Fibroblast of skin of abdomen (primary cell): ENCODE data around the gene C2orf81.
"Not testable (repeated sequence)": the region's sequence is repeated elsewhere in the genome, so short reads cannot be mapped to it uniquely, and the experiment has no call there.

ENCODE experiments used
- DNase-seq: peaks from one replicate; pipeline ENCODE4 v3.0.0-alpha.2; 2013

C2orf81 gene

GRCh38 chr2:74423231-74424095 is 2.0 kb upstream of the C2orf81 start:
- DNase-seq = no peak

GRCh38 chr2:74420443-74421103 is 846 bp downstream of the C2orf81 start:
- not testable (repeated sequence) for DNase-seq

- DNase-seq = no peak
Measured at GRCh38 chr2:74420006-74420405, 1.4 kb downstream of the C2orf81 start.

- no peak for DNase-seq
Measured at GRCh38 chr2:74419345-74419744, 2.1 kb downstream of the C2orf81 start.

- no peak for DNase-seq
Measured at GRCh38 chr2:74418312-74418711, 3.1 kb downstream of the C2orf81 start.

GRCh38 chr2:74417763-74418162 is 3.7 kb downstream of the C2orf81 start:
- DNase-seq = no peak

- DNase-seq = no peak
Measured at GRCh38 chr2:74417197-74417596, 4.2 kb downstream of the C2orf81 start.

GRCh38 chr2:74416778-74417177 is 4.6 kb downstream of the C2orf81 start:
- no peak for DNase-seq

- no peak for DNase-seq
Measured at GRCh38 chr2:74415762-74416395, 5.5 kb downstream of the C2orf81 start.

- DNase-seq = no peak
Measured at GRCh38 chr2:74414881-74415761, 6.3 kb downstream of the C2orf81 start.

GRCh38 chr2:74414441-74414840 is 7.0 kb downstream of the C2orf81 start:
- no peak for DNase-seq

- no peak for DNase-seq
Measured at GRCh38 chr2:74413001-74413698, 8.3 kb downstream of the C2orf81 start.

- no peak for DNase-seq
Measured at GRCh38 chr2:74407682-74408081, 13.7 kb downstream of the C2orf81 start.

- DNase-seq = no peak
Measured at GRCh38 chr2:74406035-74406434, 15.4 kb downstream of the C2orf81 start.

GRCh38 chr2:74401891-74402290 is 19.5 kb downstream of the C2orf81 start:
- DNase-seq = no peak

- no peak for DNase-seq
Measured at GRCh38 chr2:74399785-74400184, 21.6 kb downstream of the C2orf81 start.

- no peak for DNase-seq
Measured at GRCh38 chr2:74396149-74396548, 25.3 kb downstream of the C2orf81 start.

GRCh38 chr2:74393525-74393924 is 27.9 kb downstream of the C2orf81 start:
- no peak for DNase-seq

GRCh38 chr2:74392449-74392743 is 29.0 kb downstream of the C2orf81 start:
- no peak for DNase-seq

- peak; percentile 85 for DNase-seq
Measured at GRCh38 chr2:74391580-74392448, 29.6 kb downstream of the C2orf81 start.

GRCh38 chr2:74391209-74391579 is 30.2 kb downstream of the C2orf81 start:
- DNase-seq = no peak
